Measurements from ENCODE around the gene DLGAP1.

Gene DLGAP1

GRCh38 chr18:3514312-3515216 lies 940.5 kb downstream of the DLGAP1 start:
- POLR2A ChIA-PET: no interaction called here
- Histone ChIP-seq H3K36me3 (ENCODE audit: control insufficient read depth in 4 of 4, insufficient read depth in 4 of 4, low read length in 3 of 4) (no peaks in the 10 kb centered on the region), H3K27ac (ENCODE audit: insufficient read depth in 1 of 2, low read depth in 1 of 2, low read length in 2 of 2, poor library complexity in 1 of 2, severe bottlenecking in 2 of 2) (no peak overlapping the region), H3K4me1 (ENCODE audit: control extremely low read depth in 1 of 4, control insufficient read depth in 4 of 4, insufficient read depth in 4 of 4, low read length in 3 of 4) (peaks cover 0 to 10% (median 0%) of the 10 kb centered on the region in 4 experiments), H3K9me3 (ENCODE audit: control extremely low read depth in 1 of 5, control insufficient read depth in 4 of 5, insufficient read depth in 2 of 5, low read depth in 1 of 5, low read length in 4 of 5) (peaks cover 0 to 4% (median 0%) of the 10 kb centered on the region in 5 experiments), H3K4me3 (ENCODE audit: control insufficient read depth in 1 of 7, extremely low read depth in 1 of 7, insufficient read depth in 4 of 7, low read depth in 2 of 7, low read length in 6 of 7) (no peak overlapping the region), H3K27me3 (replicated peaks in 2 of 5; ENCODE audit: control insufficient read depth in 4 of 5, insufficient read depth in 5 of 5, low read length in 4 of 5) (no peaks in the 10 kb centered on the region)
- no peak for DNase-seq
- WGBS (ENCODE audit: insufficient coverage): 78% methylated on average over 6 of the region's 15 CpGs
- CTCF ChIA-PET: interaction anchor here (1.6 kb wide), 1 partner anchor 15 kb away, joined by 5 read pairs; no protein-coding TSS in a partner anchor

DNA sequence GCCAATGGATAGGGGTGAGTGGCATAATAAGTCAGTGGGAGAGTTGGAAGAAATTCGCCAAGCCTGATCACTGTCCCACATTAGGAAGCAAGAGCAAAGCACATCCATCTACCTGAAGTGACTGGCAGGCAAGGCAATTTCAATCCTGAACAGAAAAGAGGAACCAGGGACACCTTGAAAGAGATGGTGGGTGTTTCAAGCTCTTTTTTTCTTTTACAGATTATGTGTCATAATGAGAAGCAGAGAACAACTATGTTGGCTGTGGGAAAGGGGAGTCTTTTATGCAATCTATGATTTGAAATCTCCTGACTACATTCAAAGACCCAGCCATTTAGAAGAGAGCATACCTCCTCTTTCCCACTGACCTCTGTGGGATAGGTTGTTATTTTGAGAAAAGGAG lies 941.6 kb downstream of the DLGAP1 start:
- peak in 2 of 3 donors; percentile 49 to 71 for DNase-seq
- CTCF ChIA-PET: interaction anchor here (1.6 kb wide), 1 partner anchor 14 kb away, joined by 5 read pairs; no protein-coding TSS in a partner anchor
- POLR2A ChIA-PET: no interaction called here
- no peaks in the 10 kb centered on the region for H3K27me3 ChIP-seq (replicated peaks in 2 of 5; ENCODE audit: control insufficient read depth in 4 of 5, insufficient read depth in 5 of 5, low read length in 4 of 5)
- peaks cover 0 to 4% (median 0%) of the 10 kb centered on the region in 5 experiments for H3K9me3 ChIP-seq (ENCODE audit: control extremely low read depth in 1 of 5, control insufficient read depth in 4 of 5, insufficient read depth in 2 of 5, low read depth in 1 of 5, low read length in 4 of 5)
- no peak overlapping the region for H3K4me3 ChIP-seq (ENCODE audit: control insufficient read depth in 1 of 7, extremely low read depth in 1 of 7, insufficient read depth in 4 of 7, low read depth in 2 of 7, low read length in 6 of 7)
- H3K27ac ChIP-seq (ENCODE audit: insufficient read depth in 1 of 2, low read depth in 1 of 2, low read length in 2 of 2, poor library complexity in 1 of 2, severe bottlenecking in 2 of 2): no peak overlapping the region
- peaks cover 0 to 10% (median 0%) of the 10 kb centered on the region in 4 experiments for H3K4me1 ChIP-seq (ENCODE audit: control extremely low read depth in 1 of 4, control insufficient read depth in 4 of 4, insufficient read depth in 4 of 4, low read length in 3 of 4)
- WGBS (ENCODE audit: insufficient coverage): 100% methylated on average over 1 of the region's 1 CpG
- H3K36me3 ChIP-seq (ENCODE audit: control insufficient read depth in 4 of 4, insufficient read depth in 4 of 4, low read length in 3 of 4): no peaks in the 10 kb centered on the region

DNA sequence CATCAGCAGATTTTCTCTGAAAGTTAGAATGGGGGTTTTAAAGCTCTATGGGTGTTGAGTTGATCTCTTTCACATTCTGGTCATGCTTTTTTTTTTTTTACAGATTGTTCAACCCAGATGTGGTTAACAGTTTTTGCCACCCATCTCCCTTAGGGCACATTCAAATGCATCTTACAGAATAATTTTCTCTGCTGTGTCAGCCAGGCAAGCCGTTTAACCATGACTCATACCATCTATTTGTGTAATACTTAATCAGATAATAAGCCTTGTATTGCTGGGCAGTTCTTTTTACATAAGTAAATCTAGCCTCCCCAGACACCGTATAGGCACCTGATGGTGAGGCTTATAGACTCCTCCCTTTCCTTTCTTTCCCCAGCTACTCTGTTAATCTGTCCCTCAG lies 943.1 kb downstream of the DLGAP1 start:
- WGBS (ENCODE audit: insufficient coverage): no CpG with 5 or more reads among the region's 2 CpGs

GRCh38 chr18:3510896-3511295 lies 944.2 kb downstream of the DLGAP1 start:
- H3K27me3 ChIP-seq (replicated peaks in 2 of 5; ENCODE audit: control insufficient read depth in 4 of 5, insufficient read depth in 5 of 5, low read length in 4 of 5): no peaks in the 10 kb centered on the region
- H3K36me3 ChIP-seq (ENCODE audit: control insufficient read depth in 4 of 4, insufficient read depth in 4 of 4, low read length in 3 of 4): no peaks in the 10 kb centered on the region
- ChIA-PET POLR2A (no interaction called here), CTCF (interaction anchor here (1.3 kb wide), 1 partner anchor 10 kb away, joined by 4 read pairs; no protein-coding TSS in a partner anchor)
- H3K27ac ChIP-seq (ENCODE audit: insufficient read depth in 1 of 2, low read depth in 1 of 2, low read length in 2 of 2, poor library complexity in 1 of 2, severe bottlenecking in 2 of 2): no peak overlapping the region
- DNase-seq: no peak
- WGBS (ENCODE audit: insufficient coverage): 100% methylated on average over 3 of the region's 4 CpGs
- H3K4me3 ChIP-seq (ENCODE audit: control insufficient read depth in 1 of 7, extremely low read depth in 1 of 7, insufficient read depth in 4 of 7, low read depth in 2 of 7, low read length in 6 of 7): no peak overlapping the region
- H3K4me1 ChIP-seq (ENCODE audit: control extremely low read depth in 1 of 4, control insufficient read depth in 4 of 4, insufficient read depth in 4 of 4, low read length in 3 of 4): peaks cover 0 to 10% (median 0%) of the 10 kb centered on the region in 4 experiments
- H3K9me3 ChIP-seq (ENCODE audit: control extremely low read depth in 1 of 5, control insufficient read depth in 4 of 5, insufficient read depth in 2 of 5, low read depth in 1 of 5, low read length in 4 of 5): peaks cover 0 to 4% (median 0%) of the 10 kb centered on the region in 5 experiments

More for the DNA sequence above, 943.1 kb downstream of the DLGAP1 start:
- POLR2A ChIA-PET: no interaction called here
- no peaks in the 10 kb centered on the region for H3K27me3 ChIP-seq (replicated peaks in 2 of 5; ENCODE audit: control insufficient read depth in 4 of 5, insufficient read depth in 5 of 5, low read length in 4 of 5)
- no peaks in the 10 kb centered on the region for H3K36me3 ChIP-seq (ENCODE audit: control insufficient read depth in 4 of 4, insufficient read depth in 4 of 4, low read length in 3 of 4)
- peak; percentile 29 to 87 (median 81) for DNase-seq
- peaks cover 0 to 4% (median 0%) of the 10 kb centered on the region in 5 experiments for H3K9me3 ChIP-seq (ENCODE audit: control extremely low read depth in 1 of 5, control insufficient read depth in 4 of 5, insufficient read depth in 2 of 5, low read depth in 1 of 5, low read length in 4 of 5)
- H3K4me1 ChIP-seq (ENCODE audit: control extremely low read depth in 1 of 4, control insufficient read depth in 4 of 4, insufficient read depth in 4 of 4, low read length in 3 of 4): peaks cover 0 to 10% (median 0%) of the 10 kb centered on the region in 4 experiments
- H3K4me3 ChIP-seq (ENCODE audit: control insufficient read depth in 1 of 7, extremely low read depth in 1 of 7, insufficient read depth in 4 of 7, low read depth in 2 of 7, low read length in 6 of 7): no peak overlapping the region
- H3K27ac ChIP-seq (ENCODE audit: insufficient read depth in 1 of 2, low read depth in 1 of 2, low read length in 2 of 2, poor library complexity in 1 of 2, severe bottlenecking in 2 of 2): no peak overlapping the region
- CTCF ChIA-PET: interaction anchor here (0.9 kb wide), 1 partner anchor 12 kb away, joined by 3 read pairs; no protein-coding TSS in a partner anchor

- WGBS (ENCODE audit: insufficient coverage): no CpG with 5 or more reads among the region's 2 CpGs
- Histone ChIP-seq H3K4me3 (ENCODE audit: control insufficient read depth in 1 of 7, extremely low read depth in 1 of 7, insufficient read depth in 4 of 7, low read depth in 2 of 7, low read length in 6 of 7) (no peak overlapping the region), H3K27ac (ENCODE audit: insufficient read depth in 1 of 2, low read depth in 1 of 2, low read length in 2 of 2, poor library complexity in 1 of 2, severe bottlenecking in 2 of 2) (no peak overlapping the region), H3K9me3 (ENCODE audit: control extremely low read depth in 1 of 5, control insufficient read depth in 4 of 5, insufficient read depth in 2 of 5, low read depth in 1 of 5, low read length in 4 of 5) (peaks cover 0 to 4% (median 0%) of the 10 kb centered on the region in 5 experiments), H3K4me1 (ENCODE audit: control extremely low read depth in 1 of 4, control insufficient read depth in 4 of 4, insufficient read depth in 4 of 4, low read length in 3 of 4) (peaks cover 0 to 10% (median 0%) of the 10 kb centered on the region in 4 experiments), H3K27me3 (replicated peaks in 2 of 5; ENCODE audit: control insufficient read depth in 4 of 5, insufficient read depth in 5 of 5, low read length in 4 of 5) (no peaks in the 10 kb centered on the region), H3K36me3 (ENCODE audit: control insufficient read depth in 4 of 4, insufficient read depth in 4 of 4, low read length in 3 of 4) (no peaks in the 10 kb centered on the region)
- DNase-seq: no peak
- POLR2A ChIA-PET: no interaction called here
- CTCF ChIA-PET: interaction anchor here (0.7 to 1.3 kb wide), 3 partner anchors 8 to 74 kb away, joined by 3 to 4 read pairs (median 4); no protein-coding TSS in a partner anchor
Measured at GRCh38 chr18:3510024-3510423, 945.1 kb downstream of the DLGAP1 start.

DNA sequence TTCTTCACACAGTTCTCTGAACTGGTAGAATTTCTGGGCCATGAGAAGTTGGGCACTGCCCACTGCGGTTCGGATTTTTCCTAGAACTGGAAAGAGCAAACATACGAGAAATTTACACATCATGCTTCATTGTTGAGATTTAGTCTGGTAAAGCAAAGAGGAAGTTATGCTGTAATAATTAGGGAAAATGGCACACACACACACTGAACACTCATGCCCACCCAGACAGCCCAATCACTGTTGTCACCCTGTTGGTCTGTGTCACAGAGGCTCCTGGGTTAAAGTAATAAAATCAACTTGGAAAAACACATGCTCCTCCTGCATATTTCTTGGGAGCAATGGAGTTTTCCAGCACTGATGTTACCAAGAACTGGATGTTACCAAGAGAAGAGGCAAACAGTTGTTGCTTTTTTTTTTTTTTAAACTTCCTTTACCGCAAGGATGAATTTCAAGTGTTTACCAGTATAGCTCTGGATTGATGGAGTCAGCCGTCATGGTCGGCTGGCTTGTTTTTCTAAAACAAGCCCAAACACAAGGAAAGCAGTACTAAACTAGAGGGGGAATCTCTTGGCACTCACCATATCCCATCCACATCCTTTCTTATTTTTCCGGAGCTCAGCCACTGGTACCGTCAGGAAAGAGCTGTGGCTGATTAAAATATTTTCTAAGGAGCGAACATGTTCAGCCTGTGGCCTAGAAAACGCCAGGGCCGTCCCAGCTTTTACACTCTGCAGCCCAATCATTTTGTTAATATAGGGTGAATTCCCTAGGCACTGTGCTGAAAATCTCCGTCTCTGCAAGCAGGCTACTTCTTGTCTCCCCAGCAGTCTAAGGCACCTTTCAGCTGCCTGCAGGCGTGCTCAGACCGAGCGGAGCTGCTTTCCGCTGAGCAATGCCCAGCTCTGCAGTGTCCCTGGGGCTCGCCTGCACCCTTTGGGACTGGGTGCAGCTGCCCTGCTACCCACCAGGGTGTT lies 946.2 kb downstream of the DLGAP1 start:
- Histone ChIP-seq H3K4me1 (ENCODE audit: control extremely low read depth in 1 of 4, control insufficient read depth in 4 of 4, insufficient read depth in 4 of 4, low read length in 3 of 4) (peaks cover 0 to 10% (median 0%) of the 10 kb centered on the region in 4 experiments), H3K27ac (ENCODE audit: insufficient read depth in 1 of 2, low read depth in 1 of 2, low read length in 2 of 2, poor library complexity in 1 of 2, severe bottlenecking in 2 of 2) (no peak overlapping the region), H3K4me3 (ENCODE audit: control insufficient read depth in 1 of 7, extremely low read depth in 1 of 7, insufficient read depth in 4 of 7, low read depth in 2 of 7, low read length in 6 of 7) (no peak overlapping the region), H3K36me3 (ENCODE audit: control insufficient read depth in 4 of 4, insufficient read depth in 4 of 4, low read length in 3 of 4) (no peaks in the 10 kb centered on the region), H3K9me3 (ENCODE audit: control extremely low read depth in 1 of 5, control insufficient read depth in 4 of 5, insufficient read depth in 2 of 5, low read depth in 1 of 5, low read length in 4 of 5) (peaks cover 0 to 4% (median 0%) of the 10 kb centered on the region in 5 experiments), H3K27me3 (replicated peaks in 2 of 5; ENCODE audit: control insufficient read depth in 4 of 5, insufficient read depth in 5 of 5, low read length in 4 of 5) (no peaks in the 10 kb centered on the region)
- ChIA-PET CTCF (interaction anchor here (1.1 kb wide), 1 partner anchor 9 kb away, joined by 4 read pairs; no protein-coding TSS in a partner anchor), POLR2A (no interaction called here)
- WGBS (ENCODE audit: insufficient coverage): 96% methylated on average over 15 of the region's 17 CpGs
- DNase-seq: no peak
